AG09309 (cell line): ENCODE measurements around the gene DDX41.

Experiments used
- DNase-seq: peaks from one replicate; pipeline ENCODE4 v3.0.0-alpha.2; 2010; ENCODE audit warnings: low read depth
- H3K4me3 ChIP-seq: 2 replicates; pipeline ENCODE4 v1.5.1; 2011; ENCODE audit warnings: mild to moderate bottlenecking, low read depth, low read length, moderate library complexity; ENCODE audit not compliant: control insufficient read depth
- TF ChIP-seq, protein P1 (sequence below): IDR thresholded peaks from 2 replicates; pipeline ENCODE4 v1.5.1; 2011; ENCODE audit warnings: mild to moderate bottlenecking, low read depth, low read length, inconsistent platforms; ENCODE audit not compliant: insufficient read depth, control insufficient read depth; ENCODE audit errors: missing control alignments

DDX41 gene

GRCh38 chr5:177529247-177530203, 12.8 kb upstream of the DDX41 start:
- DNase-seq: no peak
- TF ChIP-seq, protein P1, sequence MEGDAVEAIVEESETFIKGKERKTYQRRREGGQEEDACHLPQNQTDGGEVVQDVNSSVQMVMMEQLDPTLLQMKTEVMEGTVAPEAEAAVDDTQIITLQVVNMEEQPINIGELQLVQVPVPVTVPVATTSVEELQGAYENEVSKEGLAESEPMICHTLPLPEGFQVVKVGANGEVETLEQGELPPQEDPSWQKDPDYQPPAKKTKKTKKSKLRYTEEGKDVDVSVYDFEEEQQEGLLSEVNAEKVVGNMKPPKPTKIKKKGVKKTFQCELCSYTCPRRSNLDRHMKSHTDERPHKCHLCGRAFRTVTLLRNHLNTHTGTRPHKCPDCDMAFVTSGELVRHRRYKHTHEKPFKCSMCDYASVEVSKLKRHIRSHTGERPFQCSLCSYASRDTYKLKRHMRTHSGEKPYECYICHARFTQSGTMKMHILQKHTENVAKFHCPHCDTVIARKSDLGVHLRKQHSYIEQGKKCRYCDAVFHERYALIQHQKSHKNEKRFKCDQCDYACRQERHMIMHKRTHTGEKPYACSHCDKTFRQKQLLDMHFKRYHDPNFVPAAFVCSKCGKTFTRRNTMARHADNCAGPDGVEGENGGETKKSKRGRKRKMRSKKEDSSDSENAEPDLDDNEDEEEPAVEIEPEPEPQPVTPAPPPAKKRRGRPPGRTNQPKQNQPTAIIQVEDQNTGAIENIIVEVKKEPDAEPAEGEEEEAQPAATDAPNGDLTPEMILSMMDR: no peak

GRCh38 chr5:177528631-177529030, 11.9 kb upstream of the DDX41 start:
- no peak overlapping the region for H3K4me3 ChIP-seq
- DNase-seq: no peak
- TF ChIP-seq, protein P1: no peak

More at GRCh38 chr5:177529247-177530203, 12.8 kb upstream of the DDX41 start:
- no peak overlapping the region for H3K4me3 ChIP-seq

DNA sequence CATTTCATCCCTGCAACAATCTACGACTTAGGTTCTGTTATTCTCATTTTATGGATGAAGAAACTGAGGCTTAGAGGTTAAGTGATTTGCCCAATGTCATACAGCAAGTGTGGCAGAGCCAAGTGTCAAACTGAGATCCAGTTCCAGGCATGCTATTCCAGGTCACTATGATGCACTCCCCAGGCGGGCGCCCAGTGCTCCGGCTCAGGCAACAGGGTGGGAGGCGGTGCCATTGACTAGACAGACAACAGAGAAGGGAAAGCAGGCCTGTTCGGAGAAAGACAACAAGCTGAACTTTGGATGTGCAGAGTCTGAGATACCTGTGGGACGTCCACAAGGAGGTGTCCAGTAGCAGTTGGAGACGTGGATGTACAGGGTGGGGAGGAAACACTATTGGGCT, 10.8 kb upstream of the DDX41 start:
- DNase-seq: no peak
- no peak overlapping the region for H3K4me3 ChIP-seq
- TF ChIP-seq, protein P1: no peak

- TF ChIP-seq, protein P1: no peak
- no peak overlapping the region for H3K4me3 ChIP-seq
- no peak for DNase-seq
Observed at GRCh38 chr5:177526791-177527190, 10.0 kb upstream of the DDX41 start.

- DNase-seq: no peak
- TF ChIP-seq, protein P1: no peak
- no peak overlapping the region for H3K4me3 ChIP-seq
Observed at GRCh38 chr5:177526191-177526590, 9.4 kb upstream of the DDX41 start.

- no peak overlapping the region for H3K4me3 ChIP-seq
- DNase-seq: no peak
- TF ChIP-seq, protein P1: peak; percentile 6
Observed at GRCh38 chr5:177524941-177525655, 8.3 kb upstream of the DDX41 start.
